Esophagus (tissue), 2 donors: ENCODE data around the gene GPR107. TPM values are rescaled to one million over a fixed set of nuclear protein-coding genes. Genes with fewer than 3 reads are reported as not detected.

Experiments
- H3K27ac ChIP-seq, 2 donors: one replicate each; pipeline ENCODE4 v1.5.1; 2013; ENCODE audit warnings: low read depth in 2 of 2, mild to moderate bottlenecking in 2 of 2, inconsistent platforms in 1 of 2, low read length in 1 of 2, moderate library complexity in 1 of 2
- H3K27me3 ChIP-seq, 2 donors: one replicate each; pipeline ENCODE4 v1.6.1; 2013; ENCODE audit warnings: low read length in 2 of 2, control low read depth in 1 of 2, mild to moderate bottlenecking in 1 of 2; ENCODE audit not compliant: insufficient read depth in 2 of 2, control insufficient read depth in 1 of 2
- H3K36me3 ChIP-seq, 2 donors: one replicate each; pipeline ENCODE4 v1.6.1; 2013; ENCODE audit warnings: low read length in 1 of 2; ENCODE audit not compliant: control insufficient read depth in 2 of 2, insufficient read depth in 2 of 2
- H3K4me1 ChIP-seq, 2 donors: one replicate each; pipeline ENCODE4 v1.6.1; 2013; ENCODE audit warnings: low read length in 1 of 2; ENCODE audit not compliant: control insufficient read depth in 2 of 2, insufficient read depth in 2 of 2
- H3K4me3 ChIP-seq, 2 donors: one replicate each; pipeline ENCODE4 v1.5.1; 2013; ENCODE audit warnings: low read length in 2 of 2, mild to moderate bottlenecking in 2 of 2, low read depth in 1 of 2, moderate library complexity in 1 of 2
- H3K9me3 ChIP-seq, 2 donors: one replicate each; pipeline ENCODE4 v1.6.1; 2013; ENCODE audit warnings: mild to moderate bottlenecking in 2 of 2, low read depth in 1 of 2, low read length in 1 of 2, moderate library complexity in 1 of 2; ENCODE audit not compliant: control insufficient read depth in 2 of 2, insufficient read depth in 1 of 2
- WGBS, 2 donors: extraction: QIAGEN DNeasy Blood & Tissue Kit; methylation state at CpG; one replicate each; pipeline ENCODE4 v1.1.7; 2013; 5-methylcytosine and 5-hydroxymethylcytosine counted together
- polyA plus RNA-seq, 2 donors: library from polyadenylated mRNA; stranded (reverse); fragments of 200-250 nt; gene quantifications; one replicate each; pipeline ENCODE4 v1.2.3, GENCODE V29; 2013
- donor health status: healthy with polysubstance abuse.
- donor health status: Bipolar disorder and iron deficiency.

The GPR107 gene
- polyA plus RNA-seq, 2 donors: 8.6 to 12.2 TPM

- Histone ChIP-seq H3K27ac (peak overlapping the region; percentile 11 to 86), H3K4me3 (no peak overlapping the region), H3K9me3 (no peaks in the 10 kb centered on the region), H3K27me3 (no peaks in the 10 kb centered on the region), H3K36me3 (peaks cover 0 to under 1% of the 10 kb centered on the region in 2 donors), H3K4me1 (peaks cover 12 to 22% of the 10 kb centered on the region in 2 donors)
- WGBS, 2 donors: 54 to 69% methylated on average over 28 to 33 of the region's 33 CpGs
These were observed 128.1 kb downstream of the GPR107 start for GRCh38 chr9:130181678-130182380.

GRCh38 chr9:130182381-130182909, 128.7 kb downstream of the GPR107 start:
- Histone ChIP-seq H3K27ac (peak overlapping the region; percentile 75 to 86), H3K9me3 (no peaks in the 10 kb centered on the region), H3K4me3 (no peak overlapping the region), H3K4me1 (peaks cover 12 to 25% of the 10 kb centered on the region in 2 donors), H3K36me3 (no peaks in the 10 kb centered on the region), H3K27me3 (no peaks in the 10 kb centered on the region)
- 73 to 79% methylated on average over 17 of the region's 17 CpGs for WGBS, 2 donors

GRCh38 chr9:130183133-130183762, 129.5 kb downstream of the GPR107 start:
- H3K27ac ChIP-seq: peak overlapping the region; percentile 75 to 86
- H3K36me3 ChIP-seq: no peaks in the 10 kb centered on the region
- no peaks in the 10 kb centered on the region for H3K27me3 ChIP-seq
- WGBS, 2 donors: 37 to 38% methylated on average over 7 of the region's 7 CpGs
- no peak overlapping the region for H3K4me3 ChIP-seq
- H3K9me3 ChIP-seq: no peaks in the 10 kb centered on the region
- peaks cover 12 to 27% of the 10 kb centered on the region in 2 donors for H3K4me1 ChIP-seq

- 78 to 79% methylated on average over 15 of the region's 15 CpGs for WGBS, 2 donors
- H3K36me3 ChIP-seq: no peaks in the 10 kb centered on the region
- peaks cover 12 to 25% of the 10 kb centered on the region in 2 donors for H3K4me1 ChIP-seq
- H3K9me3 ChIP-seq: no peaks in the 10 kb centered on the region
- no peak overlapping the region for H3K4me3 ChIP-seq
- H3K27me3 ChIP-seq: no peaks in the 10 kb centered on the region
- H3K27ac ChIP-seq: peak overlapping the region; percentile 48 to 83
These were observed 131.3 kb downstream of the GPR107 start for GRCh38 chr9:130185017-130185416.

GRCh38 chr9:130185490-130186031, 131.9 kb downstream of the GPR107 start:
- Histone ChIP-seq H3K4me1 (peaks cover 12 to 25% of the 10 kb centered on the region in 2 donors), H3K4me3 (no peak overlapping the region), H3K9me3 (no peaks in the 10 kb centered on the region), H3K36me3 (no peaks in the 10 kb centered on the region), H3K27me3 (no peaks in the 10 kb centered on the region), H3K27ac (peak overlapping the region; percentile 39 to 83)
- WGBS, 2 donors: 69 to 77% methylated on average over 17 of the region's 17 CpGs

- peak overlapping the region; percentile 39 to 83 for H3K27ac ChIP-seq
These were observed 132.3 kb downstream of the GPR107 start for GRCh38 chr9:130186051-130186450.

GRCh38 chr9:130186839-130187522, 133.3 kb downstream of the GPR107 start:
- H3K36me3 ChIP-seq: no peaks in the 10 kb centered on the region
- peak overlapping the region; percentile 45 to 46 for H3K4me3 ChIP-seq
- H3K4me1 ChIP-seq: peaks cover 7 to 25% of the 10 kb centered on the region in 2 donors
- H3K9me3 ChIP-seq: no peaks in the 10 kb centered on the region
- H3K27me3 ChIP-seq: no peaks in the 10 kb centered on the region
- 39 to 43% methylated on average over 25 of the region's 25 CpGs for WGBS, 2 donors
- peak overlapping the region; percentile 82 to 88 for H3K27ac ChIP-seq

More at GRCh38 chr9:130186051-130186450, 132.3 kb downstream of the GPR107 start:
- Histone ChIP-seq H3K27me3 (no peaks in the 10 kb centered on the region), H3K4me1 (peaks cover 12 to 25% of the 10 kb centered on the region in 2 donors), H3K4me3 (no peak overlapping the region), H3K36me3 (no peaks in the 10 kb centered on the region), H3K9me3 (no peaks in the 10 kb centered on the region)
- WGBS, 2 donors: 48 to 56% methylated on average over 6 of the region's 6 CpGs

GRCh38 chr9:130187523-130187846, 133.8 kb downstream of the GPR107 start:
- Histone ChIP-seq H3K4me1 (peaks cover 4 to 27% of the 10 kb centered on the region in 2 donors), H3K27ac (peak overlapping the region; percentile 82 to 88), H3K27me3 (no peaks in the 10 kb centered on the region), H3K4me3 (peak overlapping the region; percentile 45 to 46), H3K36me3 (no peaks in the 10 kb centered on the region), H3K9me3 (no peaks in the 10 kb centered on the region)
- 36 to 62% methylated on average over 9 of the region's 9 CpGs for WGBS, 2 donors

- H3K4me3 ChIP-seq: no peak overlapping the region
- no peaks in the 10 kb centered on the region for H3K36me3 ChIP-seq
- no peaks in the 10 kb centered on the region for H3K27me3 ChIP-seq
- peaks cover 10 to 35% of the 10 kb centered on the region in 2 donors for H3K4me1 ChIP-seq
- 71 to 75% methylated on average over 7 of the region's 7 CpGs for whole genome bisulfite sequencing, 2 donors
- peak overlapping the region in 1 of 2 donors; percentile 5 for H3K27ac ChIP-seq
- no peaks in the 10 kb centered on the region for H3K9me3 ChIP-seq
These were observed 135.3 kb downstream of the GPR107 start for GRCh38 chr9:130188860-130189481.
